Measurements from ENCODE around the gene CFAP44. TPM values are rescaled to one million over a fixed set of nuclear protein-coding genes. Genes with fewer than 3 reads are reported as not detected.

Gene CFAP44, protein sequence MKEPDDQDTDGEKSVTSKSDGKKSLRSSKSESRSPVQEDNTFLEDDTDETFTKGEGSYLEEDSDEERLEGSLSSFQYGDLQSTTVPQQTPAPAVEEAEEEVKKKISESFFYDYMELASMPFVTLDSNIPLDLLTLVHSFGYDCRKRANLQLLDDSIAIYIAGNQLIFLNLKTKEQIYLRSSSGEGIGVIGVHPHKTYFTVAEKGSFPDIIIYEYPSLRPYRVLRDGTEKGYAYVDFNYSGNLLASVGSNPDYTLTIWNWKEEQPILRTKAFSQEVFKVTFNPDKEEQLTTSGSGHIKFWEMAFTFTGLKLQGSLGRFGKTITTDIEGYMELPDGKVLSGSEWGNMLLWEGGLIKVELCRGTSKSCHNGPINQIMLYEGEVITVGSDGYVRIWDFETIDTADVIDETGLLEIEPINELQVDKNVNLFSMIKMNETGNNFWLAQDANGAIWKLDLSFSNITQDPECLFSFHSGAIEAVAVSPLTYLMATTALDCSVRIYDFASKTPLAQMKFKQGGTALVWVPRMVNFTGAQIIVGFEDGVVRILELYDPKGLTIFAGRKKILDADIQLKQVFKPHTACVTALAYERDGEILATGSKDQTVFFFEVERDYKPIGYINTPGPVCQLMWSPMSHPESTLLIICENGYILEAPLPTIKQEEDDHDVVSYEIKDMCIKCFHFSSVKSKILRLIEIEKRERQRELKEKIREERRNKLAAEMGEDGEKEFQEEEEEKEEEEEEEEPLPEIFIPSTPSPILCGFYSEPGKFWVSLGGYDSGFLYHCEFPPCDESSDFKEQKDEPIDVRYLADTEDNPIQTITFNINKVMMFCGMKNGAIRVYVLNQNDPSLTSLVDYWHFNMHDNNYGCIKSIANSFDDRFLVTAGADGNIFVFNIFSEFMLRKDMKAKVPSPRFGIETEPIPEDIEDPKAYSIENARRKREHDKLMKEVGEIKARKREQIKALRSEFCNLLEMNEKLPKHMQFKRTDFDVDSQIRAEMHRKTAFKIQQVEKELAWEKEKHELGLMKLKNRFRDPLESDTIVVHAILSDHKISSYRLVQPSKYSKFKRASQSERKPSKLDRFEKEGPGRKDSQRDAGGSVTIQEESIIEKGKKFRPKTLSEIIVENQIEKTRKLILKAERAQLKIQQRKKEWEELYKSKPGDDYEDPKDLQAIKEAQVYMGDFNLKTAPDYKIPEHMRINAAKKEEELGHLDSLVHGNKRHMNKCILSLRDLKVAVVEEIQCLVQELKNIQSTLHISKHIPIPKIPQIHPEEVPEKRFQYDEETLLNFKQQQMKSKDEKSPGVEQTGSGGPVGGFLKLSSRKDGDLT (N-terminal part only)
- total RNA-seq, result 10 to 100 TPM; 11.7 to 22.4 (median 13.9) TPM

- TF ChIP-seq, protein P1, sequence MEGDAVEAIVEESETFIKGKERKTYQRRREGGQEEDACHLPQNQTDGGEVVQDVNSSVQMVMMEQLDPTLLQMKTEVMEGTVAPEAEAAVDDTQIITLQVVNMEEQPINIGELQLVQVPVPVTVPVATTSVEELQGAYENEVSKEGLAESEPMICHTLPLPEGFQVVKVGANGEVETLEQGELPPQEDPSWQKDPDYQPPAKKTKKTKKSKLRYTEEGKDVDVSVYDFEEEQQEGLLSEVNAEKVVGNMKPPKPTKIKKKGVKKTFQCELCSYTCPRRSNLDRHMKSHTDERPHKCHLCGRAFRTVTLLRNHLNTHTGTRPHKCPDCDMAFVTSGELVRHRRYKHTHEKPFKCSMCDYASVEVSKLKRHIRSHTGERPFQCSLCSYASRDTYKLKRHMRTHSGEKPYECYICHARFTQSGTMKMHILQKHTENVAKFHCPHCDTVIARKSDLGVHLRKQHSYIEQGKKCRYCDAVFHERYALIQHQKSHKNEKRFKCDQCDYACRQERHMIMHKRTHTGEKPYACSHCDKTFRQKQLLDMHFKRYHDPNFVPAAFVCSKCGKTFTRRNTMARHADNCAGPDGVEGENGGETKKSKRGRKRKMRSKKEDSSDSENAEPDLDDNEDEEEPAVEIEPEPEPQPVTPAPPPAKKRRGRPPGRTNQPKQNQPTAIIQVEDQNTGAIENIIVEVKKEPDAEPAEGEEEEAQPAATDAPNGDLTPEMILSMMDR (IDR thresholded peaks at IDR 0.05), result no peak
- TF ChIP-seq POLR2AphosphoS5 (IDR thresholded peaks at IDR 0.05) (no peak), POLR2A (IDR thresholded peaks at IDR 0.05) (no peak), EP300 (IDR thresholded peaks at IDR 0.05; ENCODE audit: low read depth) (no peak)
- Histone ChIP-seq H3K9me3 (no peaks in the 10 kb centered on the region), H3K27ac (peak within 1 kb of the TSS in 1 of 4 donors; percentile 23), H3K36me3 (peaks cover 0 to 7% (median 1%) of the 10 kb centered on the region in 4 donors), H3K4me3 (peak within 1 kb of the TSS in 3 of 4 donors; percentile 4 to 34 (median 6)), H3K4me1 (peaks cover 0 to 4% (median 0%) of the 10 kb centered on the region in 4 donors), H3K27me3 (no peaks in the 10 kb centered on the region)
- in situ Hi-C loops (cut with MboI; ENCODE audit: low pct_ligation_motif_present in 1 of 4, low pct_unique_long_range_greater_than_20kb in 1 of 4, low sequenced_read_pairs in 3 of 4), result no loop called here
- 69% methylated on average over 44 of the region's 44 CpGs; no CpG with 5 or more reads in 1 of the 2 donors for WGBS, 2 donors (ENCODE audit: low coverage in 1 of 2)
- intact Hi-C loops (cut with DNase I; ENCODE audit: low total_unique reads), result no loop called here
- DNase-seq, result peak; percentile 62
These were observed at the start of gene CFAP44 for GRCh38 chr3:113441051-113441770. Gene CFAP44 (minus strand): TSS chr3:113441493. CDS start chr3:113433664, 7,829 bp downstream.

DNA sequence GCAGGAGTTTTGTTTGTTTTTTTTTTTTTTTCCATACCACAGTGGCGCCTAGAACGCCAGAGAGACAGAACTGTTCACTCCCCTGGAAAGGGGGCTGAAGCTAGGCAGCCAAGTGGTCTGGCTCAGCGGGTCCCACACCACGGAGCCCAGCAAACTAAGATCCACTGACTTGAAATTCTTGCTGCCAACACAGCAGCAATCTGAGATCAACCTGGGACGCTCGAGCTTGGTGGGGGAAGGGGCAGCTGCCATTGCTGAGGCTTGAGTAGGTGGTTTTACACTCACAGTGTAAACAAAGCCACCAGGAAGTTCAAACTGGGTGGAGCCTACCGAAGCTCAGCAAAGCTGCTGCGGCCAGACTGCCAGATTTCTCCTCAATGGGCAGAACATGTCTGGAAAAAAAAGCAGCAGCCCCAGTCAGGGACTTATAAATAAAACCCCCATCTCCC is 43.9 kb upstream of the CFAP44 start:
- in situ Hi-C loops (cut with MboI; ENCODE audit: low pct_ligation_motif_present in 1 of 4, low pct_unique_long_range_greater_than_20kb in 1 of 4, low sequenced_read_pairs in 3 of 4) (no loop called here), intact Hi-C loops (cut with DNase I; ENCODE audit: low total_unique reads) (no loop called here)
- Histone ChIP-seq H3K27me3 (no peaks in the 10 kb centered on the region), H3K27ac (no peak overlapping the region), H3K9me3 (no peaks in the 10 kb centered on the region), H3K4me1 (no peaks in the 10 kb centered on the region), H3K36me3 (peaks cover 0 to 29% (median 4%) of the 10 kb centered on the region in 4 donors), H3K4me3 (no peak overlapping the region)
- WGBS, 2 donors (ENCODE audit: low coverage in 1 of 2), result 70 to 100% methylated on average over 2 to 8 of the region's 8 CpGs
- TF ChIP-seq, protein P1 (IDR thresholded peaks at IDR 0.05), result no peak
- TF ChIP-seq EP300 (IDR thresholded peaks at IDR 0.05; ENCODE audit: low read depth) (no peak), POLR2A (IDR thresholded peaks at IDR 0.05) (no peak), POLR2AphosphoS5 (IDR thresholded peaks at IDR 0.05) (no peak)
- peak; percentile 6 for DNase-seq

DNA sequence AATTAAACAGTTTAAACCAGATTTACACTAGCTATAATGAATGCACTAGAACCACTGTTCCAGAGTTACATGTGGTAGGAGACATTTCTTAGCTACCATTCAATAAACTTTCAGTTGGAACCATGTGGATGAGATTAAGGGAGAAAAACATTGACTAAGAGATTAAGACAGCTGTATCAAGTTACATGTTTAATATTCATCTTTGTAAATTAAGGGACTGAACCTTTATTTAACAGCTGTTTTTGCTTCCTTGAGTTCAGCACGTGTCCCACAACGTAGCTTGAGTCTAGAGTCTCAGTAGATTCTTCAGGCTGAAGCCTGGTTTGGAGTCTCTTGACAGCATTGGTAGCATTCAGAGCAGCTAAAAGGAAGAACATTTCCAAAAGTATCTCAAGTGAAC is 27.2 kb upstream of the CFAP44 start:
- Histone ChIP-seq H3K4me3 (no peak overlapping the region), H3K27me3 (no peaks in the 10 kb centered on the region), H3K4me1 (no peaks in the 10 kb centered on the region), H3K27ac (no peak overlapping the region), H3K36me3 (peaks cover 0 to 27% (median 10%) of the 10 kb centered on the region in 4 donors), H3K9me3 (no peaks in the 10 kb centered on the region)
- 40 to 65% methylated on average over 1 to 2 of the region's 2 CpGs for WGBS, 2 donors (ENCODE audit: low coverage in 1 of 2)
- TF ChIP-seq EP300 (IDR thresholded peaks at IDR 0.05; ENCODE audit: low read depth) (no peak), POLR2AphosphoS5 (IDR thresholded peaks at IDR 0.05) (no peak), POLR2A (IDR thresholded peaks at IDR 0.05) (no peak)
- TF ChIP-seq, protein P1 (IDR thresholded peaks at IDR 0.05), result no peak
- no peak for DNase-seq
- in situ Hi-C loops (cut with MboI; ENCODE audit: low pct_ligation_motif_present in 1 of 4, low pct_unique_long_range_greater_than_20kb in 1 of 4, low sequenced_read_pairs in 3 of 4), result no loop called here
- intact Hi-C loops (cut with DNase I; ENCODE audit: low total_unique reads), result no loop called here

All from transverse colon (tissue), 4 donors.